Activated naive CD4-positive, alpha-beta T cell treated with anti-CD3 and anti-CD28 coated beads, Interleukin-2, amount 10 ng/mL, durations not matched to agents 7 days and 5 days (primary cell): ENCODE results near the gene FAT2.
"Not testable (repeated sequence)": the region's sequence is repeated elsewhere in the genome, so short reads cannot be mapped to it uniquely, and the experiment has no call there.

ENCODE experiments used
- CTCF ChIA-PET: fragments of 350-600 bp; sonication (Branson Sonifier 250); formaldehyde crosslinking; loops from one replicate; lab custom pipeline; 2021; ENCODE audit warnings: antibody characterized with exemption; lab: Charles Lee
- DNase-seq: peaks from one replicate; pipeline ENCODE4 v3.0.0-alpha.2; 2020
- H3K27ac Mint-ChIP-seq: one replicate; pipeline ENCODE4 v1.8.0; 2021; ENCODE audit warnings: mild to moderate bottlenecking, moderate library complexity, mixed read lengths
- H3K27me3 Mint-ChIP-seq: one replicate; pipeline ENCODE4 v1.8.0; 2021; ENCODE audit warnings: mild to moderate bottlenecking, mixed read lengths
- H3K36me3 Mint-ChIP-seq: one replicate; pipeline ENCODE4 v1.8.0; 2021; ENCODE audit warnings: mixed read lengths
- H3K4me1 Mint-ChIP-seq: one replicate; pipeline ENCODE4 v1.8.0; 2021; ENCODE audit warnings: mixed read lengths
- H3K4me3 Mint-ChIP-seq: one replicate; pipeline ENCODE4 v1.8.0; 2021; ENCODE audit warnings: mild to moderate bottlenecking, moderate library complexity, mixed read lengths
- H3K9me3 Mint-ChIP-seq: one replicate; pipeline ENCODE4 v1.8.0; 2021; ENCODE audit warnings: mixed read lengths

FAT2 gene

DNA sequence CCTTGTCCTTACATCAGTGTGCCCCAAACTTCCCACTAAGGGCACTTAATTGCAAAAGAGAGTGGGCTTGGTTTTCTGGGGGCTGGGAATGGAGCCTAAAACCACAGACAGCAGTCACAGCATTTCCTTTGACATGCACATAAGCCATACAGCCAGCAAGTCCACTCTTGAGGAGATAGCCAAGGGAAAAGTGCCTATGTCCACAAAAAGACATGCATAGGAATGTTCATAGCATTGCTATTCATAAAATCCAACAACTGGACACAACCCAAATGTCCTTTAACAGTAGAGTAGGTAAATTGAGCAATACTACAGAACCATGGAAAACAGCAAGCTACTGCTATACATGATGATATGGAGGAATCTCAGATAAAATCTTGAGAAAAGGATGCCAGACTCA, 11.7 kb upstream of the FAT2 start:
- Mint-ChIP-seq H3K27ac (no peak overlapping the region), H3K4me3 (no peak overlapping the region), H3K4me1 (no peaks in the 10 kb centered on the region), H3K27me3 (peaks cover 25% of the 10 kb centered on the region), H3K36me3 (no peaks in the 10 kb centered on the region), H3K9me3 (no peaks in the 10 kb centered on the region)
- no peak for DNase-seq
- CTCF ChIA-PET = no interaction called here

DNA sequence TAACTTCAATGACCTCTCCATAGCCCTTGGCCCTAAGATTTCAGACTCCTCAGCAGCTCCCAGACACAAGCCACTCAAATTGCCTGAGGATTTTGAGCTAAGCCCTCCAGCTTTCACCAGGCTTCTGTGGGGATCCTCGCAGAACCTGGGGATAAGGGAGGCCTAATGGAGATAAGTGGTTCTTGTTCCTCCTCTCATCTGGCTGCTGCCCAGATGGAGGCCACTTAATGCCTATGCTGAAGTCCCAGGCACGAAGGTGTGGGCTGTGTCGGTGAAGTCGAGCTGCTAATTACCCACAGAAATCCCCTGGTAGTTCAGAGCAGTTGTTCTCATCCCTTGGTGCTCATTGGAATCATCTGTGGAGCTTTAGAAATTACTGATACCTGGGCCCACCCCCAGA, 10.3 kb upstream of the FAT2 start:
- no peaks in the 10 kb centered on the region for H3K36me3 Mint-ChIP-seq
- no peaks in the 10 kb centered on the region for H3K4me1 Mint-ChIP-seq
- CTCF ChIA-PET = interaction anchor here (1.2 kb wide), 1 partner anchor 51 kb away, joined by 3 read pairs; no protein-coding TSS in a partner anchor
- no peak overlapping the region for H3K27ac Mint-ChIP-seq
- no peaks in the 10 kb centered on the region for H3K9me3 Mint-ChIP-seq
- DNase-seq = no peak
- no peak overlapping the region for H3K4me3 Mint-ChIP-seq
- H3K27me3 Mint-ChIP-seq = peaks cover 21% of the 10 kb centered on the region

DNA sequence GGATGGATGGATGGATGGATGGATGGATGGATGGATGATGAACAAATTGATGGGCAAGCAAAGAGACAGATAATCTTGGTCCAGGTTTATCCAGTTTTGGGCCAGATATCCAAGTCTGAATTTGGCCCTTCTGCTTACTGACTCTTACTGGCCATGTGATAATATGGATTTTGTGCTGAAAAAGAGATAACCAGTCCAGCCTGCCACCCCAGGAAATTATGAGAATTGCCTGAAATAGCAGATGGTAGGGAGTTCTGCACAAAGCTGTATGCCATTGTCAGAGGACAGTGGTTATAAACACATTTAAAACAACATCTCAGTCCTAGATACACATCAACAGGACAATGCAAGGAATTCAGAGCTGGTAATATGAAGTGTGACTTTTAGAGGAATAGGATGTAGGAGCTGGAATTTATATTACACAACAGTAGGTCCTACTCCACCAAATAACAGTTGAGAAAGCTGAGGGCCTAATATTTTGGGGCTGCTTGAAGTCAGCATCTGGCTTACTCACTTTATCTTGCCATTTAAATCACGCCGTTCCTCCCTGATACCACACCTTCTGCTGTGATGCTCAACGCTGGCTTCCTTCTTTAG, 9.0 kb upstream of the FAT2 start:
- no peaks in the 10 kb centered on the region for H3K36me3 Mint-ChIP-seq
- CTCF ChIA-PET = no interaction called here
- no peaks in the 10 kb centered on the region for H3K9me3 Mint-ChIP-seq
- no peak overlapping the region for H3K4me3 Mint-ChIP-seq
- H3K4me1 Mint-ChIP-seq = no peaks in the 10 kb centered on the region
- DNase-seq = no peak
- peaks cover 9% of the 10 kb centered on the region for H3K27me3 Mint-ChIP-seq
- no peak overlapping the region for H3K27ac Mint-ChIP-seq

DNA sequence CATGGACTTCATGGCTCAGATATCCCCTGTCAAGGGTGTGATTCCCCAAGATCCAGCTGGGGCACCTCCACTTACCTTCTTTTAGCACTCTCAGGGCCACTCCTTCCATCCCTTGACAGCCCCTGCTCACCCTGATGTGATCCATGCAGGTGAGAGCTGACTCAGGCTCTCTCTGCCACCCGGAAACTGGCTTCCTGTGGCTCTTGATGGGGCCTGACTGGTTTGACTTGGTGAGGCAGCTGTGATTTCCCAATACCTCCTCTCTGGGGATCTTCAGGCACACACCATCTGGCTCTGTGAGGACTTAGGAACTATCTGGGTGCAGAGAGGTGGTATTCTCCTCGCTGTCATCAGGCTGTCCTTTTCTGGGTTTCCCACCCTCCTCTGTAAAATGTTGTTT, 7.9 kb upstream of the FAT2 start:
- Mint-ChIP-seq H3K9me3 (no peaks in the 10 kb centered on the region), H3K4me1 (no peaks in the 10 kb centered on the region), H3K27ac (no peak overlapping the region), H3K36me3 (no peaks in the 10 kb centered on the region), H3K27me3 (peaks cover 5% of the 10 kb centered on the region), H3K4me3 (no peak overlapping the region)
- no peak for DNase-seq
- CTCF ChIA-PET = no interaction called here

DNA sequence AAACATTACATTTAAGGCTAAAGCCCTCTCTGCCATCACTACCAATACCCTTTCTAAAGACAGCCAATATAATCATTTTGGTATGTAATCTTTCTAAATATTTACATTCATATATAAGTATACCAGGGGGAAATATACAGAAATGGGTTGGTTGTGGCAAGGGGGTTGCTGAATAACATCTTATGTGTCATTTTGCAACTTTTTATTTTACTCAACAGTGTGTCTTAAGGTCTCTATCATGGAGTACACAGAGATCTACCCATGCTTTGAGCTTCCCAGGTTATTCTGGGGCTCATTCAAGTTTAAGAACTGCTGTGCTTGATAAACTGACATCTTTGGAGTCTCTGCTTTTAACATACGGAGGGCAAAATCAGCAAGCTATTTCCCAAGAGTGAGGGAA, 7.4 kb upstream of the FAT2 start:
- no peaks in the 10 kb centered on the region for H3K4me1 Mint-ChIP-seq
- no peak for DNase-seq
- H3K9me3 Mint-ChIP-seq = no peaks in the 10 kb centered on the region
- peaks cover 5% of the 10 kb centered on the region for H3K27me3 Mint-ChIP-seq
- no peaks in the 10 kb centered on the region for H3K36me3 Mint-ChIP-seq
- no peak overlapping the region for H3K27ac Mint-ChIP-seq
- CTCF ChIA-PET = no interaction called here
- no peak overlapping the region for H3K4me3 Mint-ChIP-seq

DNA sequence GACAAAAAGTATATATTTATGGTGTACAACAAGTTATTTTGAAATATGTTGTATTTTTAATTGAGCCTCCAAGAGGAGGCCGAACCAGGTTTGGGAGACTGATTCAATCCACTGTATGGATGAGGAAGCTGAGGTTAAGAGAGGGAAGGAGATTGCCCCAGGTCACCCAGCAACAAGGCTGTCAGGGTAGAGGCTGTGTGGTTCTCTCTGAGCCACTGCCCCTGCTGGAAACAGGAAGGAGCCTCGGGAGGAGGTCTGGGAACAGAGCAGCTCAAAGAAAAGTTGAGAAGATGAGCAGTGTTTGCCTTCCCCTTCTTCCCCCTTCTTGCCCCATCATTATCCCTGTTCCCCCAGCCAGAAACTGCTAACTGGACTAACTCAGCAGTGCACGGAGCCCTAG, 6.6 kb upstream of the FAT2 start:
- H3K27me3 Mint-ChIP-seq = peaks cover 5% of the 10 kb centered on the region
- H3K4me3 Mint-ChIP-seq = no peak overlapping the region
- no peaks in the 10 kb centered on the region for H3K9me3 Mint-ChIP-seq
- H3K27ac Mint-ChIP-seq = no peak overlapping the region
- H3K36me3 Mint-ChIP-seq = no peaks in the 10 kb centered on the region
- no peak for DNase-seq
- H3K4me1 Mint-ChIP-seq = no peaks in the 10 kb centered on the region
- CTCF ChIA-PET = no interaction called here

DNA sequence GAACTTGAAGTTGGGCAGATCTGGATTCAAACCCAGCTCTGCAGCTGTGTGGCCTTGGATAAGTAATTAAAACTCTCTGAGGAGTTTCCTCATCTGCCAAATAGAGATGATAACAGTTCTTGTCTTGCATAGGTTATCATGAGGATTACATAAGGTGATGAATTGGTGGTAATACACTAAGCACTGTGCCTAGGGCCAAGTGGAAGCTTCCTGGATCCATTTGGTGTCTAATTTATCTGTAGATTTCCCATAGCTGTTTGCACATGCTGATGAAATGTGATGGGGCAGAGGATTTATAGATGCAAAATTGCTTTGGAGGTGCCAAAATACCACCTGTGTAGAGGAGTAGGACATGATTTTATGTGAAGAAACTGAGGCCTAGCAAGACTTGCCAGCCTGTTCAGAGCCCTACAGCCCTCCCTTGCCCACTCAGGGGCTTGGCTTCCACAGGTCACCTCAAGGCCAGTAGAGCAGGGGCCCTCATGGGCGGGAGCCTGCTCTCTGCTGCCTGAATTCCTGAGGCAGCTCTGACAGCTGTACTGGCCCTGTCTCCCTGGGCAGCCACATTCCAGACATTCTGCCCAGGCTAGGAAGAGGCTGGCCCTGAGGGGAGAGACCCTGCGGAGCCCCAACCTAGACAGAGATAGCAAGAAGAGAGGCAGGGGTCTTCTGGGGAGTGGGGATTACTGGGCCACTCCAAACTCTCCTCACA, 5.9 kb upstream of the FAT2 start:
- H3K36me3 Mint-ChIP-seq = no peaks in the 10 kb centered on the region
- H3K27ac Mint-ChIP-seq = no peak overlapping the region
- CTCF ChIA-PET = no interaction called here
- no peaks in the 10 kb centered on the region for H3K4me1 Mint-ChIP-seq
- peaks cover 5% of the 10 kb centered on the region for H3K27me3 Mint-ChIP-seq
- DNase-seq = no peak
- no peaks in the 10 kb centered on the region for H3K9me3 Mint-ChIP-seq
- H3K4me3 Mint-ChIP-seq = no peak overlapping the region

DNA sequence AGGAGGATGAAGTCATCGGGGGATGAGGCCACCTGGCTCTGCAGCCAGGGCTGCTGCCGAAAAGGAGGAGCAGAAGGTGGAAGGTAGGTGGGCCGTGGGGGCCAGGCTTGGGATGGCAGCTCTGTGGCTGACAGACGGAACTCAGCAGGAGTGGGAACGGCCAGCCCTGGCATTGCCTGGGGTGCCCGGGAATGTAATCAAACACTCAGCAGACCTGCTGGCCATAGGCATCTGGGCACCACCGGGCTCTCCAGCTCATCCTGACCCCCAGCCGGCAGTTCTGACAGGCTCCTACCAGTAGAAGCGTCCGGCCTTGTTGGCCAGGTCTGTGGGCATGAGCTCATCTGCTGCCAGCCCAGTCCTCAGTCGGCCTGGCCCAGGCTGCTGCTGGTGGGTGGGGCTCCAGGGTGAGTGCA, 4.3 kb upstream of the FAT2 start:
- CTCF ChIA-PET = no interaction called here
- DNase-seq = no peak
- no peaks in the 10 kb centered on the region for H3K9me3 Mint-ChIP-seq
- peaks cover 9% of the 10 kb centered on the region for H3K27me3 Mint-ChIP-seq
- H3K4me3 Mint-ChIP-seq = no peak overlapping the region
- no peaks in the 10 kb centered on the region for H3K4me1 Mint-ChIP-seq
- H3K27ac Mint-ChIP-seq = no peak overlapping the region
- no peaks in the 10 kb centered on the region for H3K36me3 Mint-ChIP-seq

DNA sequence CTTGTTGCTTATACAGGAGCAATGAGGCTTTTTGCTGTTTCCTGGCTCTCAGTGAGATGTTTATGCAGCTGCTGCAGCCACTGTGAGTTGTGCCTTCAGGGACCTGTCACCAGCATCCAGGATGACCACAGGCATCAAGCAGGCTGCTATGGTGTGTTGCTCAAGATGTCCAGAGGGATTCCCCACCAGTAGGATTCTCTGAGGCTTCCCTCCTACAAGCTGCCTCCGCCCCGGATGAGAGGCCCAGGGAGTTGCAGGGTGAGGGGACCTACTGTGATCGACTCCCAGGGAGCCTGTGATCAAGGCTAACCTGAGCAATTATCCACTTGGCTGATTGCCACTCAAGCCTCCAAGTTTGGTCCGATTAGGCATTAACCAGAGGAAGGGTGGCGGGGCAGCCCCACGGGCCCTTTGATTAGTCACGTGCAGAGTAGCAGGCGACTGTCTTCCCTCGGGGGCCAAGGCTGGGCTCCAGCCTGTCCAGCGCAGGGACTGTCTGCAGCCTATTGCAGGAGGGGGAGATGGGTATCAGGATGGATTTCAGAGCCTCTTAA, 1.8 kb upstream of the FAT2 start:
- no peaks in the 10 kb centered on the region for H3K9me3 Mint-ChIP-seq
- H3K27ac Mint-ChIP-seq = no peak overlapping the region
- no peaks in the 10 kb centered on the region for H3K4me1 Mint-ChIP-seq
- no peak overlapping the region for H3K4me3 Mint-ChIP-seq
- DNase-seq = no peak
- H3K27me3 Mint-ChIP-seq = peaks cover 9% of the 10 kb centered on the region
- CTCF ChIA-PET = no interaction called here
- no peaks in the 10 kb centered on the region for H3K36me3 Mint-ChIP-seq

DNA sequence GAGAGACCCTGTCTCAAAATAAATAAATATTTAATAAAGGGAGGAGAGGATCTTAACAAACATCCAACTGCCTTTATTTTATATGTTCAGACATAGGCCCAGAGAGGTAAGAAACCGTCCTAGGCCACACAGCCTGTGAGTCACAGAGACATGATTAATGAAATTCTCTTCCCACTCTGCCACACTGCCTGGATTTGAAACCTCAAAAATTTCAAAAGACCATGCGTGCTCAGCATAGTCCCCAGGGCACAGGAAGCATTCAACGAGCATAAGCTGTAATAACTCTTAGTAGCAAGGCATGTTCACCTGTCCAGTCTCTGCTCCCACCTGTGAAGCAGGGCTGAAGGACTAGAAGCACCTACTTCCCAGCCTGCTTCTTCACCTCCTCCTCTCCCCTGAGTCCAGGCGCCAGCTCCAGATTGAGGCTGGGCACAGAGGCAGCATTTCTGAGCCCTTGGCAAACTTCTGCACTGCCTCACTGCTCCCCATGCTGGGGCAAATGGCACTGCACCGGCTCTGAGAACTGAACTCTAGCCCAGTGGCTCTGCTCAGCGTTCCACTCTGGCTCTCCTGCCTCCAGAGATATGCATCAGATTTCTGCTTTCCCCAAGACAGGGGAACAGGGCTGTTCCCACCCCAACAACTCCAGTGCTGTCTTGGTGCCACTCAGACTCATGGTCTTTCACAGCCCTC, 1.1 kb downstream of the FAT2 start:
- peaks cover 9% of the 10 kb centered on the region for H3K27me3 Mint-ChIP-seq
- no peaks in the 10 kb centered on the region for H3K4me1 Mint-ChIP-seq
- CTCF ChIA-PET = no interaction called here
- no peak overlapping the region for H3K27ac Mint-ChIP-seq
- H3K9me3 Mint-ChIP-seq = no peaks in the 10 kb centered on the region
- H3K4me3 Mint-ChIP-seq = no peak overlapping the region
- DNase-seq = no peak
- no peaks in the 10 kb centered on the region for H3K36me3 Mint-ChIP-seq

DNA sequence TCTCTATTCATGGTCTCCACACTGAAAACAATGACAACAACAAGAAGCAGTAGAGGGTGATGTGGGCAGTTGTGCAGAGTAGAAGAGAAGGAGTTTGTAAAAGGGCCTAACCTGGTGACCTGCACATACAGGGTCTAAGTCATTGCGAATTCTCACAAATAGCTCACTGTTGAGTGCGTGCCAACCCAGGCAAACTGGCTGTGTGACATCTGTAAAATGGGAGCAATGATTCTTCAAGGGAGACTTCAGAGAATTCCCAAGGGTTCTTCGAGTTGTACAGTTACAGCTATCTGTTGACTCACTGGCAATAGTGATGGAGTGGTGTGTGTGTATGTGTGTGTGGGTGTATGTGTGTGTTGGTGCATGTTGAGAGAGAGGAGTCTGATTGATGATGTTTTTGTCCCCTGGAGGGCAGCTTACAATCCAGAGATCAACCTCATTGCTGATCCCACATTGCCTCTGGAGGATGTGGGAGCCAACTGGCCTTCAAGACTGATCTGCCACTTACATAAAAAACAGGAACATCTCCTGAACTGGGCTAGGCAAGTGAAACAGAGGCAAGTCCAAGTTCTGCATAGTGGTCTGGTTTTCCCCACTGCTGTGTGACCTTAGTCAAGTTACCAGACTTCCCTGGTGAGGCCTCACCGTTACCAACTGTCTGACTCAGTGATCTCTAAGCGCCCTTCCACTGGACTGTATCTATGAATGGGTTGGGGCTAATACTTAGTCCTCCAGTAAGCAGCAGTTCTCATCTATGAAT, 3.2 kb downstream of the FAT2 start:
- no peak overlapping the region for H3K27ac Mint-ChIP-seq
- no peak overlapping the region for H3K4me3 Mint-ChIP-seq
- CTCF ChIA-PET = no interaction called here
- H3K36me3 Mint-ChIP-seq = no peaks in the 10 kb centered on the region
- H3K27me3 Mint-ChIP-seq = peaks cover 9% of the 10 kb centered on the region
- no peaks in the 10 kb centered on the region for H3K9me3 Mint-ChIP-seq
- no peaks in the 10 kb centered on the region for H3K4me1 Mint-ChIP-seq
- DNase-seq = no peak

DNA sequence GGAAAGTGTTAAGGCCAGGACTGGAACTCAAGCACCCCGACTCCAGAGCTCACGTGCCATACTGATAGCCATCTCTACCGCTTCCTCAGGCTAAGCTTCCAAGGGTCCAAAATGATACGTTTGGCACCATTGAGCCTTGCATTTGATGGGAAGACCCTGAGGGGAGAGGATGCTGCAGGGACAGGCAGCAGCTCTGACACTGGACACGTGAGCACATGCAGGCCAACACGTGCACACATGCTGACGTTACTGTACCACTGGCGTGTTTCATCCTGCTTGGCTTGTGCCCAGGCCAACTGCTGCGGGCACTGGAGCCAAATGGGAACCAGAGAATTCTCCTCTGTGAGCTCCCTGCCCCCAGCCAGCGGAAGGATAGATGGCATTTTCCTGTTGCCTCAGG, 5.2 kb downstream of the FAT2 start:
- Mint-ChIP-seq H3K36me3 (no peaks in the 10 kb centered on the region), H3K27me3 (peaks cover 15% of the 10 kb centered on the region), H3K4me1 (no peaks in the 10 kb centered on the region), H3K4me3 (no peak overlapping the region), H3K27ac (no peak overlapping the region), H3K9me3 (no peaks in the 10 kb centered on the region)
- DNase-seq = no peak
- CTCF ChIA-PET = no interaction called here

DNA sequence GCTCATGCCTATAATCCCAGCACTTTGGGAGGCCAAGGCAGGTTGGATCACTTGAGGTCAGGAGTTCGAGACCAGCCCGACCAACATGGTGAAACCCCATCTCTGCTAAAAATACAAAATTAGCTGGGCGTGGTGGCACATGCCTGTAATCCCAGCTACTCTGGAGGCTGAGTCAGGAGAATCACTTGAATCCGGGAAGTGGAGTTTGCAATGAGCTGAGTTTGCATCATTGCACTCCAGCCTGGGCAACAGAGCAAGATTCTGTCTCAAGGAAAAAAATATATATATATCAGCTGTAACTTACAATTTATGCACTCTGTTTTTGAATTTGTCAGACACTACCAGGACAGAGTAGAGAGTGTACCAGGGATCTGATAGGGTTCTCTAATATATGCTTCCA, 5.8 kb downstream of the FAT2 start:
- CTCF ChIA-PET = interaction anchor here (0.5 kb wide), 1 partner anchor 46 kb away, joined by 3 read pairs; no protein-coding TSS in a partner anchor
- not testable (repeated sequence) for DNase-seq, H3K9me3 Mint-ChIP-seq, H3K4me1 Mint-ChIP-seq, H3K36me3 Mint-ChIP-seq, H3K27ac Mint-ChIP-seq, H3K4me3 Mint-ChIP-seq
- peaks cover 14% of the 10 kb centered on the region for H3K27me3 Mint-ChIP-seq
